GM12878 (cell line): ENCODE data around the gene ACTL8. TPM values are rescaled to one million over a fixed set of nuclear protein-coding genes. Genes with fewer than 3 reads are reported as not detected.

Experiments
- ATAC-seq: fragments of 200-7000 bp; cut with Tn5 transposase; 3 replicates; pipeline ENCODE4 v1.9.1; 2020; ENCODE audit warnings: mild to moderate bottlenecking, moderate library complexity
- BruUV-seq: library from RNA; stranded (reverse); fragments of 400-500 nt; replicated peaks from 2 replicates; lab custom pipeline; 2021; lab: Mats Ljungman, UMichigan
- CTCF ChIA-PET: fragments of 300-600 bp; sonication (Branson Sonifier 250); formaldehyde crosslinking; extraction: SDS; loops from one replicate; lab custom pipeline; 2021; ENCODE audit warnings: inconsistent platforms; lab: Yijun Ruan, JAX
- POLR2A ChIA-PET: fragments of 350-600 bp; formaldehyde crosslinking; extraction: SDS; loops from one replicate; lab custom pipeline; 2021; ENCODE audit warnings: inconsistent platforms; lab: Charles Lee
- RAD21 ChIA-PET: fragments of 300-600 bp; sonication (Branson Sonifier 250); formaldehyde crosslinking; loops from one replicate; lab custom pipeline; 2023; ENCODE audit warnings: antibody characterized with exemption; ENCODE audit not compliant: unreplicated experiment; lab: Charles Lee
- SMC1A ChIA-PET: fragments of 300-600 bp; sonication (Branson Sonifier 250); formaldehyde crosslinking; loops from one replicate; lab custom pipeline; 2023; ENCODE audit not compliant: unreplicated experiment, uncharacterized antibody; lab: Charles Lee
- DNase-seq: peaks from one replicate; pipeline ENCODE4 v3.0.0-alpha.2; 2011; ENCODE audit warnings: low read depth, low spot score
- FAIRE-seq: peaks from 3 replicates; lab custom pipeline; 2011; peaks lifted over from hg19 to GRCh38; lab: Jason Lieb, UNC
- H2AFZ ChIP-seq: 2 replicates; pipeline ENCODE4 v1.6.0; 2011; ENCODE audit warnings: low read depth, low read length, control low read depth; ENCODE audit not compliant: control insufficient read depth
- H3K27ac ChIP-seq: 2 replicates; pipeline ENCODE4 v1.5.1; 2011; ENCODE audit warnings: control low read depth; ENCODE audit not compliant: control insufficient read depth, insufficient read depth
- H3K27me3 ChIP-seq, 2 experiments: replicated peaks in 1 of 2; 2 replicates each; pipeline versions ENCODE4 v1.6.0 to v1.6.1; 2011; ENCODE audit warnings: low read length in 1 of 2; ENCODE audit not compliant: control insufficient read depth in 2 of 2, insufficient read depth in 2 of 2
- H3K36me3 ChIP-seq, 2 experiments: 2 replicates each; pipeline ENCODE4 v1.5.1; 2011; ENCODE audit warnings: low read length in 1 of 2; ENCODE audit not compliant: control insufficient read depth in 2 of 2, insufficient read depth in 2 of 2
- H3K4me1 ChIP-seq: 2 replicates; pipeline ENCODE4 v1.6.1; 2011; ENCODE audit warnings: mild to moderate bottlenecking, low read length, moderate library complexity, mixed read lengths; ENCODE audit not compliant: control insufficient read depth, insufficient read depth
- H3K4me2 ChIP-seq: 2 replicates; pipeline ENCODE4 v1.6.0; 2011; ENCODE audit warnings: control low read depth; ENCODE audit not compliant: control insufficient read depth, insufficient read depth
- H3K4me3 ChIP-seq: fragments of 200-600 bp; sonication (generic); 2 replicates; pipeline ENCODE4 v1.5.1; 2016
- H3K79me2 ChIP-seq: 2 replicates; pipeline ENCODE4 v1.6.0; 2011; ENCODE audit warnings: low read length; ENCODE audit not compliant: control insufficient read depth, insufficient read depth
- H3K9ac ChIP-seq: 2 replicates; pipeline ENCODE4 v1.8.0; 2011; ENCODE audit warnings: low read length, control low read depth, mixed read lengths; ENCODE audit not compliant: control insufficient read depth, insufficient read depth
- H3K9me3 ChIP-seq: replicated peaks from 3 replicates; pipeline ENCODE4 v1.5.1; 2011; ENCODE audit warnings: mild to moderate bottlenecking, low read length; ENCODE audit not compliant: control insufficient read depth, insufficient read depth
- H4K20me1 ChIP-seq: 2 replicates; pipeline ENCODE4 v1.6.0; 2011; ENCODE audit not compliant: control insufficient read depth, insufficient read depth
- CHD2 ChIP-seq: IDR thresholded peaks from 2 replicates; pipeline ENCODE4 v1.6.1; 2011; ENCODE audit warnings: low read depth, low read length, improper control_type of control experiment, borderline replicate concordance
- EED ChIP-seq: sonication (generic); IDR thresholded peaks from 2 replicates; pipeline ENCODE4 v1.6.1; 2016; ENCODE audit warnings: antibody characterized with exemption, low read depth
- HDAC6 ChIP-seq: fragments of 200-600 bp; sonication (generic); IDR thresholded peaks from one replicate; pipeline ENCODE4 v1.8.0; 2017; ENCODE audit warnings: antibody characterized with exemption; ENCODE audit not compliant: unreplicated experiment
- HDGF ChIP-seq: fragments of 450-650 bp; IDR thresholded peaks from 2 replicates; pipeline ENCODE4 v1.6.1; 2016; ENCODE audit warnings: antibody characterized with exemption
- IKZF1 ChIP-seq: fragments of 450-650 bp; conservative IDR thresholded peaks from 2 replicates; pipeline ENCODE4 v1.6.1; 2017; ENCODE audit warnings: antibody characterized with exemption, mild to moderate bottlenecking
- NBN ChIP-seq: fragments of 450-650 bp; IDR thresholded peaks from 2 replicates; pipeline ENCODE4 v1.6.1; 2016
- RELB ChIP-seq: fragments of 450-650 bp; IDR thresholded peaks from 2 replicates; pipeline ENCODE4 v1.6.1; 2017; ENCODE audit warnings: low read depth, mild to moderate bottlenecking, moderate library complexity
- SIN3A ChIP-seq: IDR thresholded peaks from 2 replicates; pipeline ENCODE4 v1.6.1; 2012; ENCODE audit warnings: low read depth, low read length, improper control_type of control experiment
- ZBTB11 ChIP-seq: fragments of 450-650 bp; formaldehyde crosslinking; IDR thresholded peaks from 2 replicates; pipeline ENCODE4 v1.5.0; 2022; ENCODE audit warnings: mild to moderate bottlenecking, missing genetic modification characterization
- ZBTB4 ChIP-seq: fragments of 450-650 bp; formaldehyde crosslinking; IDR thresholded peaks from 2 replicates; pipeline ENCODE4 v1.4.0; 2022; ENCODE audit warnings: mild to moderate bottlenecking, moderate library complexity
- ZBTB40 ChIP-seq: fragments of 450-650 bp; IDR thresholded peaks from 2 replicates; pipeline ENCODE4 v1.6.1; 2016; ENCODE audit warnings: mild to moderate bottlenecking, moderate library complexity, borderline replicate concordance
- WGBS: methylation state at CpG from one replicate; pipeline ENCODE4 v1.1.6; 2016; ENCODE audit warnings: low lambda C conversion rate; ENCODE audit not compliant: insufficient replicate concordance, insufficient coverage; ENCODE audit errors: missing lambda C conversion rate; 5-methylcytosine and 5-hydroxymethylcytosine counted together
- in situ Hi-C: fragments of 300-500 bp; cut with MboI; formaldehyde crosslinking; loops from 9 replicates; pipeline ENCODE4 v1.14.3; 2018; ENCODE audit warnings: mixed read lengths
- intact Hi-C: fragments of 100-400 bp; cut with micrococcal nuclease; formaldehyde crosslinking; loops from one replicate; pipeline ENCODE4 v1.14.2; 2022; ENCODE audit not compliant: unreplicated experiment
- polyA plus RNA-seq, 11 experiments: library from polyadenylated mRNA; depleted of rRNA in 4 of 11; unstranded in 6 of 11; stranded (reverse) in 5 of 11; fragments of >200 nt; fragmentation: Nextera tagmentation in 4 of 11; fragmentation: Illumina TruSeq in 1 of 11; extraction: Ambion mirVana in 4 of 11; extraction: Trizol in 1 of 11; gene quantifications; 1 replicate in 1 of 11; 2 replicates in 10 of 11; pipeline versions ENCODE4 v1.2.1 to v1.2.3, GENCODE V29; 2011 to 2016; ENCODE audit warnings: inconsistent platforms in 2 of 11, missing spikeins in 2 of 11, low read depth in 1 of 11
- total RNA-seq, 4 experiments: library from RNA; depleted of rRNA in 3 of 4; stranded (reverse); fragments of >200 nt in 3 of 4; fragmentation: Illumina TruSeq in 1 of 4; extraction: Trizol in 1 of 4; gene quantifications; 2 replicates each; pipeline versions ENCODE4 v1.2.1 to v1.2.3, GENCODE V29; 2013 to 2021

Gene ACTL8
- total and polyA plus RNA-seq, 10 of the 15 experiments (the other 5 are each of a cell fraction or from before 2014, with no cell fraction given), result 0.05 to 0.27 TPM; not detected in 8

GRCh38 chr1:17772615-17773212 is 17.6 kb downstream of the ACTL8 start:
- Histone ChIP-seq H3K27ac (no peak overlapping the region), H3K4me1 (no peaks in the 10 kb centered on the region), H3K36me3 (no peaks in the 10 kb centered on the region), H3K9me3 (no peaks in the 10 kb centered on the region), H3K9ac (no peak overlapping the region), H3K27me3 (peaks cover 0 to 5% of the 10 kb centered on the region in 2 experiments; a peak in 1 of 4 replicates), H4K20me1 (no peaks in the 10 kb centered on the region), H3K4me3 (no peak overlapping the region), H2AFZ (no peak overlapping the region), H3K4me2 (no peak overlapping the region), H3K79me2 (no peaks in the 10 kb centered on the region)
- no TSS peak for BruUV-seq
- ATAC-seq, result no peak
- 43% methylated on average over 14 of the region's 14 CpGs for WGBS
- ChIA-PET SMC1A (no interaction called here), CTCF (no interaction called here), RAD21 (no interaction called here), POLR2A (no interaction called here)
- no peak for FAIRE-seq
- DNase-seq, result no peak
- intact Hi-C loops (no loop called here), in situ Hi-C loops (no loop called here)
- TF ChIP-seq NBN (no peak), SIN3A (no peak), RELB (no peak), HDAC6 (no peak), IKZF1 (no peak), HDGF (no peak), CHD2 (no peak), ZBTB11 (CRISPR knock-in tag) (no peak), ZBTB4 (CRISPR knock-in tag) (no peak), EED (no peak), ZBTB40 (no peak)
